Trophoblast cell (in vitro differentiated cells and primary cell): ENCODE results near the gene DYRK1B.
"Not testable (repeated sequence)": the region's sequence is repeated elsewhere in the genome, so short reads cannot be mapped to it uniquely, and the experiment has no call there.

Source experiments
- DNase-seq, 2 donors: peaks; one replicate each; pipeline ENCODE4 v3.0.0-alpha.2; 2016
- H2AFZ ChIP-seq: 2 replicates; pipeline ENCODE4 v1.6.1; 2013; ENCODE audit warnings: low read length, moderate library complexity, mild to moderate bottlenecking; ENCODE audit not compliant: insufficient read depth, poor library complexity
- H2AK5ac ChIP-seq: 2 replicates; pipeline ENCODE4 v1.6.1; 2013; ENCODE audit warnings: mild to moderate bottlenecking, low read length
- H2BK120ac ChIP-seq: 2 replicates; pipeline ENCODE4 v1.6.1; 2013; ENCODE audit warnings: low read length, mild to moderate bottlenecking, moderate library complexity; ENCODE audit not compliant: insufficient read depth, poor library complexity
- H2BK12ac ChIP-seq: 2 replicates; pipeline ENCODE4 v1.6.1; 2013; ENCODE audit warnings: mild to moderate bottlenecking, low read length, moderate library complexity
- H2BK5ac ChIP-seq: 2 replicates; pipeline ENCODE4 v1.6.1; 2013; ENCODE audit warnings: low read length, low read depth, moderate library complexity, mild to moderate bottlenecking; ENCODE audit not compliant: poor library complexity
- H3K14ac ChIP-seq: 2 replicates; pipeline ENCODE4 v1.6.1; 2013; ENCODE audit warnings: mild to moderate bottlenecking, low read length
- H3K18ac ChIP-seq: 2 replicates; pipeline ENCODE4 v1.6.1; 2013; ENCODE audit warnings: mild to moderate bottlenecking, low read length
- H3K23ac ChIP-seq: 2 replicates; pipeline ENCODE4 v1.6.1; 2013; ENCODE audit warnings: low read length
- H3K27ac ChIP-seq: 2 replicates; pipeline ENCODE4 v1.5.1; 2013; ENCODE audit warnings: low read depth, mild to moderate bottlenecking, inconsistent platforms, low read length, moderate library complexity
- H3K27me3 ChIP-seq: 2 replicates; pipeline ENCODE4 v1.6.1; 2013; ENCODE audit warnings: inconsistent platforms, mild to moderate bottlenecking, low read length, moderate library complexity; ENCODE audit not compliant: insufficient read depth
- H3K36me3 ChIP-seq, 2 experiments: 1 replicate in 1 of 2; 2 replicates in 1 of 2; pipeline ENCODE4 v1.6.1; 2013; ENCODE audit warnings: low read length in 2 of 2, mild to moderate bottlenecking in 2 of 2, moderate library complexity in 1 of 2; ENCODE audit not compliant: insufficient read depth in 2 of 2, control insufficient read depth in 1 of 2
- H3K4ac ChIP-seq: 2 replicates; pipeline ENCODE4 v1.6.1; 2013; ENCODE audit warnings: low read depth, mild to moderate bottlenecking, low read length, moderate library complexity
- H3K4me1 ChIP-seq, 2 experiments: 1 replicate in 1 of 2; 2 replicates in 1 of 2; pipeline ENCODE4 v1.6.1; 2013; ENCODE audit warnings: low read length in 2 of 2, mild to moderate bottlenecking in 2 of 2, moderate library complexity in 1 of 2; ENCODE audit not compliant: insufficient read depth in 2 of 2, control insufficient read depth in 1 of 2
- H3K4me2 ChIP-seq: 2 replicates; pipeline ENCODE4 v1.6.1; 2013; ENCODE audit warnings: inconsistent platforms, mild to moderate bottlenecking, low read length, moderate library complexity
- H3K4me3 ChIP-seq: 2 replicates; pipeline ENCODE4 v1.5.1; 2013; ENCODE audit warnings: mild to moderate bottlenecking, low read depth, low read length, inconsistent platforms
- H3K79me1 ChIP-seq: one replicate; pipeline ENCODE4 v1.6.1; 2013; ENCODE audit warnings: low read length
- H3K79me2 ChIP-seq: 2 replicates; pipeline ENCODE4 v1.6.1; 2013; ENCODE audit warnings: low read length, mild to moderate bottlenecking; ENCODE audit not compliant: control insufficient read depth, insufficient read depth, poor library complexity
- H3K9ac ChIP-seq: 2 replicates; pipeline ENCODE4 v1.6.1; 2013; ENCODE audit warnings: mild to moderate bottlenecking, low read length
- H3K9me3 ChIP-seq: 2 replicates; pipeline ENCODE4 v1.6.1; 2013; ENCODE audit warnings: low read depth, mild to moderate bottlenecking, control low read depth, inconsistent platforms, low read length; ENCODE audit not compliant: insufficient read depth
- H4K12ac ChIP-seq: 2 replicates; pipeline ENCODE4 v1.6.1; 2013; ENCODE audit warnings: low read depth, mild to moderate bottlenecking, low read length, moderate library complexity
- H4K8ac ChIP-seq: 2 replicates; pipeline ENCODE4 v1.6.1; 2013; ENCODE audit warnings: low read depth, mild to moderate bottlenecking, low read length, moderate library complexity
- H4K91ac ChIP-seq: one replicate; pipeline ENCODE4 v1.6.1; 2013; ENCODE audit warnings: low read depth, mild to moderate bottlenecking, low read length, moderate library complexity
- WGBS: extraction: QIAGEN DNeasy Blood & Tissue Kit; methylation state at CpG from one replicate; pipeline ENCODE4 v1.1.7; 2013; ENCODE audit warnings: missing lambda C conversion rate; ENCODE audit not compliant: insufficient read length, insufficient coverage; ENCODE audit errors: extremely low coverage; 5-methylcytosine and 5-hydroxymethylcytosine counted together

The DYRK1B gene

GRCh38 chr19:39816287-39817048 is 17.5 kb downstream of the DYRK1B start:
- Histone ChIP-seq H3K18ac (no peak overlapping the region), H2BK120ac (no peak overlapping the region), H3K36me3 (peaks cover 0 to 3% of the 10 kb centered on the region in 2 experiments), H2AK5ac (no peak overlapping the region), H3K4ac (no peak overlapping the region), H3K79me2 (no peaks in the 10 kb centered on the region), H3K9me3 (no peaks in the 10 kb centered on the region), H4K12ac (no peak overlapping the region), H3K4me3 (no peak overlapping the region), H3K4me2 (no peak overlapping the region), H4K8ac (no peak overlapping the region), H2AFZ (no peak overlapping the region), H3K9ac (no peak overlapping the region), H3K4me1 (no peaks in the 10 kb centered on the region), H4K91ac (no peak overlapping the region), H3K14ac (no peak overlapping the region), H2BK12ac (no peak overlapping the region), H3K23ac (no peak overlapping the region), H3K27me3 (no peaks in the 10 kb centered on the region), H3K79me1 (no peaks in the 10 kb centered on the region), H2BK5ac (no peak overlapping the region), H3K27ac (no peak overlapping the region)
- no CpG with 5 or more reads among the region's 5 CpGs for WGBS
- DNase-seq, result no peak

DNA sequence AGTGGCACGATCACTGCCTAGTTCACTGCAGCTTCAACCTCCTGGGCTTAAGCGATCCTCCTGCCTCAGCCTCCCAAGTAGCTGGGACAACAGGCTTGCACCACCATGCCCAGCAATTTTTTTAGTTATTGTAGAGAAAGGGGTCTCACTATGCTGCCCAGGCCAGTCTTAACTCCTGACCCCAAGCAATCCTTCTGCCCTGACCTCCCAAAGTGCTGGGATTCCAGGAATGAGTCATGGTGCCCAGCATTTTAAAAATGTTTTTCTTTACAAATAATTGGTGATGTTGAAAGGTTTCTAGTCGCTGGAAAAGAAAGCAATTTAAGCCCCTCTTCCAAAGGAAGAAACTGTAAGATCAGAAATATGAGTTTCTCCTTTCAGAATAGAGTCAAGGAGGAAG is 19.4 kb downstream of the DYRK1B start:
- no peak overlapping the region for H3K18ac ChIP-seq
- H3K36me3 ChIP-seq, result peaks cover 0 to 3% of the 10 kb centered on the region in 2 experiments
- H3K4me2 ChIP-seq, result no peak overlapping the region
- no peak overlapping the region for H3K4me3 ChIP-seq
- DNase-seq, result peak in 1 of 2 donors; percentile 66
- H2BK120ac ChIP-seq, result no peak overlapping the region
- peaks cover 2% of the 10 kb centered on the region for H3K9me3 ChIP-seq
- no peaks in the 10 kb centered on the region for H3K4me1 ChIP-seq
- H4K8ac ChIP-seq, result no peak overlapping the region
- no peak overlapping the region for H3K14ac ChIP-seq
- no peaks in the 10 kb centered on the region for H3K27me3 ChIP-seq
- H2AK5ac ChIP-seq, result no peak overlapping the region
- no peak overlapping the region for H3K23ac ChIP-seq
- H3K4ac ChIP-seq, result no peak overlapping the region
- no peak overlapping the region for H2AFZ ChIP-seq
- no peak overlapping the region for H4K91ac ChIP-seq
- no peak overlapping the region for H4K12ac ChIP-seq
- no peak overlapping the region for H3K27ac ChIP-seq
- H2BK5ac ChIP-seq, result no peak overlapping the region
- no peak overlapping the region for H3K9ac ChIP-seq
- H2BK12ac ChIP-seq, result no peak overlapping the region
- no peaks in the 10 kb centered on the region for H3K79me2 ChIP-seq
- H3K79me1 ChIP-seq, result no peaks in the 10 kb centered on the region
- WGBS, result no CpG with 5 or more reads among the region's 3 CpGs

- no CpG with 5 or more reads among the region's 6 CpGs for WGBS
- not testable (repeated sequence) for H3K4ac ChIP-seq, H3K9me3 ChIP-seq, H3K79me2 ChIP-seq, H4K12ac ChIP-seq, H4K8ac ChIP-seq, H3K27me3 ChIP-seq, H3K4me3 ChIP-seq, H3K9ac ChIP-seq, H3K18ac ChIP-seq, H4K91ac ChIP-seq, H3K4me1 ChIP-seq, H3K14ac ChIP-seq, H2BK5ac ChIP-seq, H3K27ac ChIP-seq, H2AK5ac ChIP-seq, H2AFZ ChIP-seq, H3K36me3 ChIP-seq, H2BK12ac ChIP-seq, H2BK120ac ChIP-seq, H3K79me1 ChIP-seq, H3K23ac ChIP-seq, H3K4me2 ChIP-seq
- DNase-seq, result peak in 1 of 2 donors; percentile 24
Measured at GRCh38 chr19:39814111-39814510, 19.9 kb downstream of the DYRK1B start.

DNA sequence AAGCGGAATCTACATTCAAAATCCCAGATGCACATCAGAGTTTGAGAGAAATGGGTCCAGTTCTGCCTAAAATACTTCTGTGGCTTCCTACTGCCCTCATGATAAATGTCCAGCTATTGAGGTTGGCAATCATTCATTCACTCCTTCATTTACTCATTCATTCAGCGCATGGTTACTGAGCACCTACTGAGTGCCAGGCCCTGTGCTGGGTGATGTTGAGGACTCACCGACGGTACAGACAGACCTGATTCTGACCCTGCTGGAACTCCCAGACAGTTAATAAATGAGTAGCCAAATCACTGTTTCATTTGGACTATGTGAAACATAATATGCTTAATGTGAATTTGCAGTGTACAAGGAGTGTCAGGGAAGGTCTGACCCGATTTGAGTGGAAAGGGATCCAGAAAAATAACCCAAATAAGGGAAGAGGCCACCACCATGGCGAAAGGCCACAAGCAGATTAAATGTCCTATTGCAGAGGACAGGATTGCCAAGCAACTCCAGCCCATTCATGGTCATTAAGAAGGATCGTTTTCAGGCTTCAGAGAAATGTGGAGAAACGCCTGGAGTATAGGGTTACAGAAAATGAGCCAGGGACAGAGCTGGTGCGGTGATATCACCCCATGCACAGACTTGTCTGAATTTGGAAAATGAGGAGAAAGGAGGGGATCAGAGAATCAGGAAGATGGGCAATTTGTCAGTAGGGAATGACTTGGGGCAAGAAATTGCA is 20.5 kb downstream of the DYRK1B start:
- Histone ChIP-seq H4K8ac (no peak overlapping the region), H3K4me1 (no peaks in the 10 kb centered on the region), H4K12ac (no peak overlapping the region), H3K4me3 (no peak overlapping the region), H3K79me1 (no peaks in the 10 kb centered on the region), H2BK120ac (no peak overlapping the region), H3K27ac (no peak overlapping the region), H2BK12ac (no peak overlapping the region), H3K23ac (no peak overlapping the region), H2BK5ac (no peak overlapping the region), H3K79me2 (no peaks in the 10 kb centered on the region), H3K18ac (no peak overlapping the region), H3K9me3 (peaks cover 2% of the 10 kb centered on the region), H3K4ac (no peak overlapping the region), H4K91ac (no peak overlapping the region), H3K14ac (no peak overlapping the region), H3K36me3 (no peaks in the 10 kb centered on the region), H2AK5ac (no peak overlapping the region), H3K9ac (no peak overlapping the region), H3K27me3 (no peaks in the 10 kb centered on the region), H3K4me2 (no peak overlapping the region), H2AFZ (no peak overlapping the region)
- WGBS, result no CpG with 5 or more reads among the region's 9 CpGs
- no peak for DNase-seq
